Measurements from ENCODE around the gene FBLIM1.

DNA sequence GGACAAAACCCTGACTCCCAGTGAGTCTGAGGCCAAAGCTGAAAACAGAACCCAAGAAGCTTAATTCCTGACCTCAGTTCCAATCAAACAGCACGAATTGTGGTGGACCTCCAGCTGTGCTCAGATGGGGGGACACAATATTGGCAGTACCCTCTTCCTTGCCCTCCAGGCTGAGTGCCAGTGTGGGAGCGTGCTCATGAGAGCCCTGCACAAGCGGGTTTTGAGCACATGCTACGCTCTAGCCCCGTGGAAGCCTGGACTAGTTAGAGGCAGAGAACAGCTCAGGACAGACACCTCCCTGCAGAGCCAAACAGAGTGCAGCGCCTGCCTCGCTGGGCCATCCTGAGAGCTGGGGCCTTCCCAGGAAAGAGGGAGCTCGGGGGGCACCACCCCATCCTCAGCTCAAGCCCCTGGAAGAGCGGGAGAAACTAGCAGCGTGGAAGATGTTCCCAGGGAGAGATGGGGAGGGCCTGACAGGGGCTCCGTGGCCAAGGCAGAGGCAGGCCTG lies 25.3 kb upstream of the FBLIM1 start:
- TF ChIP-seq CTCF (IDR thresholded peaks at IDR 0.05), result no peak
- TF ChIP-seq POLR2A (IDR thresholded peaks at IDR 0.05), result no peak
